HS-27A (cell line): Measurements from ENCODE around the gene PNPLA2.
A peak's percentile ranks its signal among the peaks of the same experiment; 100 is the strongest.

Experiments
- DNase-seq: peaks from one replicate; pipeline ENCODE4 v3.0.0-alpha.2; 2012; ENCODE audit warnings: low read depth, missing footprints

Gene PNPLA2

GRCh38 chr11:798093-798713 is 20.5 kb upstream of the PNPLA2 start, which contains the start of gene SLC25A22:
SLC25A22 (minus strand) TSS chr11:798281; CDS start chr11:795006, 3,275 bp downstream.
- DNase-seq: no peak

GRCh38 chr11:799641-800316 is 18.9 kb upstream of the PNPLA2 start:
- DNase-seq: no peak

- DNase-seq: no peak
Measured at GRCh38 chr11:800473-800872, 18.2 kb upstream of the PNPLA2 start.

- DNase-seq: no peak
Measured at GRCh38 chr11:801097-801780, 17.5 kb upstream of the PNPLA2 start.

- DNase-seq: no peak
Measured at GRCh38 chr11:802018-802617, 16.6 kb upstream of the PNPLA2 start.

GRCh38 chr11:802693-803466 is 15.8 kb upstream of the PNPLA2 start:
- DNase-seq: no peak

- DNase-seq: no peak
Measured at GRCh38 chr11:803467-803742, 15.3 kb upstream of the PNPLA2 start.

- DNase-seq: no peak
Measured at GRCh38 chr11:803770-804598, 14.7 kb upstream of the PNPLA2 start.

- DNase-seq: no peak
Measured at GRCh38 chr11:804599-804964, 14.1 kb upstream of the PNPLA2 start.

- DNase-seq: no peak
Measured at GRCh38 chr11:808427-809286, 10.1 kb upstream of the PNPLA2 start.

- DNase-seq: peak; percentile 93
Measured at GRCh38 chr11:809287-810039, 9.3 kb upstream of the PNPLA2 start, which contains the start of gene RPLP2. RPLP2 (plus strand) TSS chr11:809967; CDS start chr11:810235, 268 bp downstream.

- DNase-seq: no peak
Measured at GRCh38 chr11:810040-810567, 8.6 kb upstream of the PNPLA2 start.

- DNase-seq: no peak
Measured at GRCh38 chr11:811446-812245, 7.1 kb upstream of the PNPLA2 start.

GRCh38 chr11:812390-812789 is 6.3 kb upstream of the PNPLA2 start:
- no peak for DNase-seq

GRCh38 chr11:813072-813455 is 5.7 kb upstream of the PNPLA2 start:
- DNase-seq: no peak

- DNase-seq: no peak
Measured at GRCh38 chr11:813456-814096, 5.1 kb upstream of the PNPLA2 start.

- DNase-seq: no peak
Measured at GRCh38 chr11:815675-816432, 2.9 kb upstream of the PNPLA2 start.
